ENCODE measurements around the gene CCDC146.
"Not testable (repeated sequence)": the region's sequence is repeated elsewhere in the genome, so short reads cannot be mapped to it uniquely, and the experiment has no call there.

The CCDC146 gene

DNA sequence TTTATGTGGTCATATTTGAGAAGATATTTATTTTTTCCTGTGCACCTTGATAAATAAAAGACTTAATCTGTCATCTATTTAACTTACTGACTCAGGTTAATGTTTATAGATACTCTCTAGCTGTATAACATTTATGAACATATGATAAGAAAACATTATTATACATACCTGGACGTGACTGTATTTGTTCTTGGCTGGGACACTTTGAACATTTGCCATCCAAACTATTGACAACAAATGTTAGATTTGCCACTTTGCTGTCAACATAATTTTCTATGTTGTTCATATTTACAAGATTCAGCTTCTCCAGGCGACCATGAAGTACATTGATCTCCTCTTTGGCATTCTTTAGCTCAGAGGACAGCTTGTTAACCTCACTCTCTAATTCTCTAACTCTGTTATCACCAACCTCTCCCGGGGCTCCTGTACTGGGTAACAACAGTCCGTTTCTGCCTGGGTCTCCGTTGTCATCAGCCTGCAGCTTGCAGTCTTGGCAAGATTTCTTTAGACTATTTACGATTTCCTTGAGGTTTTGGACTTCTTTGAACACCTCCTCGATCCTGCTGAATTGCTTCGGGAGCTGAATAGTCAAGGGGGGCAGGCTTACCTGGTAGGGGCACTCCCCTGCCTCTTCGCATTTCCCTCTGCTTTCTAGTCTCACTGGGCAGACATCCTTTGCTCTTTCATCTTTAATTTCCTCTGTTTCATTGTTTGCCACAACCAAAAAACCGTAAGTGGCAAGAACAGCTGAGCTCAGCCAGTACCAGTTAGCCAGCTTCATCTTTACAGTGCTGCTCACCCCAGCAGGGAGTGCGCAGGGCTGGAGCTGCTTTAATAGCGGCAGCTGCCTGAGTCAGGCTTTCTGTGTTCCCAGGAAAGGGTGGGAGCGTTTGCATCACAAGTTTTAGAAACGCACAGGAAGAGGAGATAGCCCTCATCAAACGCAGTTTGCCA, 76.9 kb downstream of the CCDC146 start, which contains the start of gene FGL2:
TSS of gene FGL2 (minus strand) at position 807 of the 954 bp plus-strand sequence. CDS start at position 781, 26 bp downstream.
- peak; percentile 70 for DNase-seq (ENCODE audit: low spot score)

DNA sequence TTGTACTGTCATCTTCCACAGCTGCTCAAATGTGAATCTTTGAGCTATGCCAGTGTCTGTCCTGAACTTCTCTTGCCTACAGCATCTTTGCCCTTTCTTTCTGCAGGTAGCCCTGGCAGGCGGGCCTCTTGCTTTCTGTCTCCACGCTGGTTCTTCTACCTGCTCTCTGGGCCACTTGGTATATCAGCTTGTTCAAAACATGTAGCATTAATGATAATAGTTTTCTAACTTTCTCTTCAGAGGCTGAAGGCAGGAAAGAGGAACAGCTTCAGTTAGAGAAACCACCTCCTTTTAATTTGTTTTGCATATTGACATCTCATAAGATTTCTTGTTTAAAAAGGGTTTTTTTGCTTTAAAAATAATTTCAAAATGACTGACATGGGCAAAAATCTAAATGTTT, 78.1 kb downstream of the CCDC146 start:
- no peak for DNase-seq (ENCODE audit: low spot score)

DNA sequence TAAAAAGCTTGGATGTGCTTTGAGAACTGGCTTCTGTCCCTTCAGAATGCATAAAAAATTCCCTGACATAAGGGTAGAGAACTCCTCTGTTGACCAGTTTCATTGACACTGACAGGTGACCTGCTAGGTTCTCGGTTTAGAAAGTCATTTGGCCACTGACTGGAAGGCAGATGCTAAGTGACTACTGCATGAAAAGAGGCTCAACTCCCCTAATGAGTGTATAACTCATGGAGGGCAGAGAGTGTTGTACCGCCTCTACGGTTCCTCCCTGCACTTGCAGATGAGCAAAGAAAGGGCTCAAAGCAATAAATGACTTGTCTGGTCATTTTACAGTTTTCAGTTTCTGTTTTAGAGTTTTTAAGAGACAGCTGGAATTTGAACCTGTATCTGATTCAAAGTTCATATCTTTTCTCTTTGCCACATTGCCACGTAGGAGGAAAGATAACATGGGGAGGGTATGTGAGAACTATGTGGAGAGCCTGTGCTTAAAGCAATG, 80.1 kb downstream of the CCDC146 start:
- no peak for DNase-seq (ENCODE audit: low spot score)

DNA sequence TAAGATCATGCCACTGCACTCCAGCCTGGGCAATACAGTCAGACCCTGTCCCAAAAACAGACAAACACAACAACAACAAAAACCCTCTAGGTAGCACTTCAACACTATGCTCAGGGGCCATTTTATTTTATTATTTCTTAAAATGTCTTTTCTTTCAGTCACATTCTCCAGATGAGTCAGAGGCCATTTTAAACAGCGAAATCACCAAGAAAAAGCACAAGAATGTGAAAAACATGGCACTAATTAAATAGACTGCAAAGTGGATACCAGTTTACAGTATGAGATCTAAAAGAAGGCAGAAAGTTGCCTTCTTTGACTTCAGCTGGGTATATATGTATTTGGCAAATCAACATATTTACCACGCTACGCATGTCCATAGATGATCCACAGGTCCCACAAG, 83.3 kb downstream of the CCDC146 start:
- DNase-seq (ENCODE audit: low spot score), result no peak

DNA sequence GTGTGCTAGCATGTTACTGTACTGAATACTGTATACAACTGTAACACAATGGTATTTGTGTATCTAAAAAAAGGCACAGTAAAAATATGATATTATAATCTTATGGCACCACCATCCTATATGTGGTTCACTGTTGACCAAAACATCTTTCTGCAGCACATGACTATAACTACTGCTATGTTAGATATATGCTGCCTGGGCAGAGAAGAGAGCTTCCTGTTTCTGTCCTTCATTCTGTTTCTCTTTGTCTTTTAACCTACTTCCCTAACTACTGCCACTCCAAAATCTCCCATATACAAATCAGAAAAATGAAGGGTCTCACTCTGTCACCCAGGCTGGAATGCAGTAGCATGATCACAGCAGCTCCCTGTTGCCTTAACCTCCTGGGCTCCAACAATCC, 86.0 kb downstream of the CCDC146 start:
- DNase-seq (ENCODE audit: low spot score), result no peak

DNA sequence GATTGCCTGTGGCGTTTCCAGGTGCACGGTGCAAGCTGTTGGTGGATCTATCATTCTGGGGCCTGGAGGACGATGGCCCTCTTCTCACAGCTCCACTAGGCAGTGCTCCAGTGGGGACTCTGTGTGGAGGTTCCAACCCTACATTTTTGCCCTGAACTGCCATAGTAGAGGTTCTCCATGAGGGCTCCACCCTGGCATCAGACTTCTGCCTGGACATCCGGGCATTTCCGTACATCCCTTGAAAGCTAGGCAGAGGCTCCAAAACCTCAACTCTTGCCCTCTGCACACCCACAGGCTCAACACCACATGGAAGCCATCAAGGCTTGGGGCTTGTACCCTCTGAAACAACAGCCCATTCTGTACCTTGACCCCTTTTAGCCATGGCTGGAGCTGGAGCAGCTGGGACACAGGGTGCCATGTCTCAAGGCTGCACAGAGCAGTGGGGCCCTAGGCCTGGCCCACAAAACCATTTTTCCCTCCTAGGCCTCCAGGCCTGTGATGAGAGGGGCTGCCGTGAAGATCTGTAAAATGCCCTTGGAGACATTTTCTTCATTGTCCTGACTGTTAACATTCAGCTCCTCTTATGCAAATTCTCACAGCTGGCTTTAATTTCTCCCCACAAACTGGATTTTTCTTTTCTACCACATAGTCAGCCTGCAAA, 87.2 kb downstream of the CCDC146 start:
- DNase-seq (ENCODE audit: low spot score), result no peak

DNA sequence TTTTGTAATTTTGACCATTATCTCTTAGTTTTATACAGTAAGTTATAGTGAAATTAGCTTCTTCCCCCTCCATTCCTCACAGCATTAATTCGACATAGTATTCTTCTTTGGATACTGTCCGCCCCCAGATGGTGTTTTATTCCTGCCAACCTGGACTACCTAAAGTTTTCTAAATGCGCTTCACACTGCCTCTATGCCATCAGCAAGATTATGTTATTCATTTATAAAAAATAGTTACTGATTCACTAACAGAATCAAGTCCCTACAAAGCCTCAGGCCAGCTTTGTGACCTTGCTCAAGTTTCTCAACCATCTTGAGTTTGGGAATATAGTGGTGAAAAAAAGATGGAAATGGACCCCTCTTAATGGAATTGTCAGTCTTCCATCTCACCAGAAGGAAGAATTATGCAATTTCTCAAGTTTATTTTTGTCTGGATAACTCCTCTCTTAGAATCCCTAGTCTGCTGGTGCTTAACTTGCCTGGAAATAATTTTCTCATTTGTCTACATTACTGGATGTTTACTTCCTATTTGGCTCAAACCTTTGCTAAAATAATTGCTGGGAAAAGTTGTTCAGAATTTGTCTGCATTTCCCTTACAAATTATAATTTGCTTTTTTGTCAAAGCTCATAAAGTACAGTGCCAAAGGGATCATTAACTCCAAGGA, 93.9 kb downstream of the CCDC146 start:
- no peak for DNase-seq (ENCODE audit: low spot score)

DNA sequence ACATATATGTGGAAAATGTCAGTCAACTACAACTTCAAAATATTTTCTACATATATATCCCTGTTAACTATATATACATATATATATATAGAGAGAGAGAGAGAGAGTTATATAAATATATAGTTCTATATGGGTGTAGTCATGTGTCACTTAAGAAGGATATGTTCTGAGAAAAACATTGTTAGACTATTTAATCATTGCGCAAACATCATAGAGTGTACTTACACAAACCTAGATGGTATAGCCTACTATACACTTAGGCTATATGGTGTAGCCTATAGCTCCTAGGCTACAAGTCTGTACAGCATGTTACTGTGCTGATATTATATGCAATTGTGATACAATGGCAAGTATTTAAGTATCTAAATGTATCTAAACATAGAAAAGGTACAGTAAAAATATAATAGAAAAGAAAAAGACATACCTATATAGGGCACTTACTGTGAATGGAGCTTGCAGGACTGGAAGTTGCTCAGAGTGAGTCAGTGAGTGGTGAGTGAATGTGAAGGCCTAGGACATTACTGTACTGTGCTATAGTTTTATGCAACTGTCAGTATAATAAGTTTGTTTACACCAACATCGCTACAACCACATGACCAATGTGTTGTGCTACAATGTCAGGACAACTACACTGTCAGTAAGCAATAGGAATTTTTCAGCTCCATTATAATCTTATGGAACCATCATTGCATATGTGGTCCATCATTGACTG, 95.2 kb downstream of the CCDC146 start:
- no peak for DNase-seq (ENCODE audit: low spot score)

DNA sequence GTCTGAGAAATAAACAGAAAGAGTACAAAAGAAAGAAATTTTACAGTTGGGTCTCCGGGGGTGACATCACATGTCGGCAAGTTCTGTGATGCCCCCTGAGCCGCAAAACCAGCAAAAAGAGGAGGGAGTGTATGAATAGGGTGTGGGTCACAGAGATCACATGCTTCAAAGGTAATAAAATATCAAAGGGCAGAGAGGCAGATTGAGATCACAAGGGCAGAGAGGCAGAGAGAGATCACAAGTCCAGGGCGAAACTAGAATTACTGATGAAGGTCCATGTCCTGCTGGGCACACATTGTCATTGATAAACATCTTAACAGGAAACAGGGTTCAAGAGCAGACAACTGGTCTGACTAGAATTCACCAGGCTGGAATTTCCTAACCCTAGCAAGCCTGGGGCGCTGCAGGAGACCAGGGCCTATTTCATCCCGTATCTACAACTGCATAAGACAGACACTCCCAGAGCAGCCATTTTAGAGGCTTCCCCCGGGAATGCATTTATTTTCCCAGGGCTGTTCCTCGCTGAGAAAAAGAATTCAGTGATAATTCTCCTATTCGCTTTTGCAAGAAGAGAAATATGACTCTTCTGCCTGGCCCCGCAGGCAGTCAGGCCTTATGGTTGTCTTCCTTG, 97.4 kb downstream of the CCDC146 start:
- not testable (repeated sequence) for DNase-seq (ENCODE audit: low spot score)

DNA sequence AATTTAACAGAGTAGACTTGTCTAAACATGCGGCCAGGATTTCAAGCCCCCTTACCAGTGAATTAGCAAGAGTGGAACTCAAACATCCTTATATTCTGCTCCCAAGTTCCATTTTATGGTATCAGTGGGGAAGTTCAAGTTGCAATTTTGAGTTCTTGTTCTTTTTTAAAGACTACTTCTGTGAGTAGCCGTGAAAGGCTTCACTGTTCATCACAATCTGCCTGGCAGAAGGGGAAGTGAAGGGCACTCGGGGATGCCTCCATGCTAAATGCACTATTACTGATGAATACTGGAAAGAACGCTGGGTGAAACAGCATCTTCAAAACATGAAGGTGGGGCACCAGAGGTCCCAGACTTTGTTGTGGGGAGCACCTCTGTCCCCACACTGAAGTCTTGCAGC, 99.7 kb downstream of the CCDC146 start:
- DNase-seq (ENCODE audit: low spot score), result peak; percentile 53

DNA sequence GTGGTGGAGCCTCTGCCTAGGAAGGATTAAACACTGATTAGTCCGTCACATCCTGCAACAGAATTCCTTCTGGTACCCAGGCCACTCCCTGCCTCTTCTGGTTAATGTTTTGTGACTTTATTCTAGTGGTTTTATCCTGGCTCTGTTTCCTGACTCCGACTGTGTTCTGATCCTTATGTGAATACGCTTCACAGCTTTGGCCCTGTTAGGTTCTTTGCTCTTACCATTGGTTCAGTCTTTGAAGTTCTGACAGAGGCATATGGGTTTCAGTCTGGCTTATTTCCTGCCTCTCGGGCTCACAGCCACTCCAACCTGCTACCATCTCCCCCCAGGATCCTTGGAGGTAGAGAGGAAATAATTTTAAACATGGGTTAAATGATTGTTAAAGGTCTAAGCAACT, 100.4 kb downstream of the CCDC146 start:
- no peak for DNase-seq (ENCODE audit: low spot score)

DNA sequence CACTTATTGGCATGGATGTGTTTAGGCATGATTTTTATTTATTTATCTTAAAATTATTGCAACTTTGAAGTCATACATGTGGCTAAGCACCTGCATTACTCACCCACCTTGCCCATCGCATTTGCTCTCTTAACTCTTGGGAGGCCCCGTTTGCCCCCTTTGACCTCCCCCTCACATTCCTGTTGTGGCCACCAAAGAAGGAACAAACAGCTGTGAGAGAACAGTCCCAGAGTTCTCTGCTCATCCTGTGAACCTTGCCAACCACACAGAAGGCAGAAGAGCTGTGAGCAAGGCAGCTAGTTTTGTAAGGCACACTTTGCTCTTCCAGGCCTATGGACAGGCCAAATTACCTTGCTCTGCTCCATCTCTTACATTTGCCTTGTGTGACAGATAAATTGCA, 100.8 kb downstream of the CCDC146 start:
- DNase-seq (ENCODE audit: low spot score), result no peak

DNA sequence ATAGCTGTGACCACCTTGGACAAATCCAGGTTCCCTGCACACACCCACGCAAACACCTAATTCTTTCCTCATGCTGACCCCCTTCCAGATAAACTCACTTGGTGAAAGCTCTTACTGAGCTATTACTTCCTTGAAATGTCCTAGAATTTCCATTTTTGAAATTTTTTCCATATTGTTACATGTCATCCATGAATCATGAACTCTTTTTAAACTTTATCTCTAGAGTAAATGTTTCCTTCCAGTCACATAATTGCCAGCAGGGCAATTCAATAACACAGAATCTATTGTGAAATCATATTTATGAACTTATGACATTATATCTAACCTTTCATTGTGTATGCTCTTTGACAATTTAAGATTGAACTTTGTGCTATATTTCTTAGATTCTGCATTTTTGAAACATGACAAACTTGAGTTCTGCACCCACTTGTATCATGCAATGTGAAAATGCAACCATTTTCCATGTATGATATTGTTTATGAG, 104.0 kb downstream of the CCDC146 start:
- DNase-seq (ENCODE audit: low spot score), result no peak

DNA sequence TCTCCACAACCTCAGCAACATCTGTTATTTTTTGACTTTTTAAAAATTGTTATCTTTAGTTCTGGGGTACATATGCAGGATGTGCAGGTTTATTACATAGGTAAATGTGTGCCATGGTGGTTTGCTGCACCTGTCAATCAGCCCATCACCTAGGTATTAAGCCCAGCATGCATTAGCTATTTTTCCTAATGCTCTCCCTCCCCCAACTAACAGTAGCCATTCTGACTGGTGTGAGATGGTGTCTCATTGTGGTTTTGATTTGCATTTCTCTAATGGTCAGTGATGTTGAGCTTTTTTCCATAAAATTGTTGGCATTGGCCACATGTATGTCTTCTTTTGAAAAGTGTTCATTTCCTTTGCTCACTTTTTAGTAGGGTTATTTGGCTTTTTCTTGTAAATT, 106.4 kb downstream of the CCDC146 start:
- not testable (repeated sequence) for DNase-seq (ENCODE audit: low spot score)

DNA sequence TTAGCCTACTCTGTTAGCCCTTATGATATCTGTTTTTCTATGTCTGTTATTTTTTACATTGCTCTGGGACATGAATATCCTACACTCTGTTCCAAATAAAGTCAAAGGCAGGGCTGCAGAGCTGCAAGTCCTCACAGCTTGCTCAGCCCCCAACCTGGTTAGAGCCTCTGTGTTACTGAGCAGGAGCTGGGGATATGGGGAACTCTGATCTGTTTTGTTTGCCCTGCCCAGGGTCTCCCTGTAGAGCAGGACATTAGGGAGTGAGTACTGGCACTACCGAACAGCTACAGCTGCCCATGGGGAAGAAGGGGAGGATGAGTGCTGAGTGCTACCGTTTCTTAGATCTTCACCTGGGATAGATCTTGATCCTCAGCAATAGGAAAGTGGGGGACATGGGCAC, 110.1 kb downstream of the CCDC146 start:
- DNase-seq (ENCODE audit: low spot score), result no peak

DNA sequence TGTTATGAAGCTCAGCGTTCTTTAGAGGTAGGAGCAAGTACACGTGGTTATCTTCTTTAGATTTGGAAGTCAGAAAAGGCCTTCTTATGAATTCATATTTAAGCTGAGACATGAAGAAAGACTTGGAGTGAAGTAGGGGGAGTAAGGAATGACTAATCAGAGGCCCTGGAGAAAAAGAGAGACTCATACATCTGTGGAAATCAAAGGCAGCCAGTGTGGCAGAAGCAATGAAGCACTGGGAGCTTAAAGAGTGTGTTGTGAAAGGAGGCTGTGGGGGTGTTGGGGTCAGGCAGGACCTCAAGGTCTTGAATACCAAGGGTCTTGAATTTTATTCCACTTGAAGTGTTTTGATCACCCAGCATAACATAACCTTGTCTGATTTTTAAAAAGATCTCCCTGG, 112.9 kb downstream of the CCDC146 start:
- no peak for DNase-seq (ENCODE audit: low spot score)

DNA sequence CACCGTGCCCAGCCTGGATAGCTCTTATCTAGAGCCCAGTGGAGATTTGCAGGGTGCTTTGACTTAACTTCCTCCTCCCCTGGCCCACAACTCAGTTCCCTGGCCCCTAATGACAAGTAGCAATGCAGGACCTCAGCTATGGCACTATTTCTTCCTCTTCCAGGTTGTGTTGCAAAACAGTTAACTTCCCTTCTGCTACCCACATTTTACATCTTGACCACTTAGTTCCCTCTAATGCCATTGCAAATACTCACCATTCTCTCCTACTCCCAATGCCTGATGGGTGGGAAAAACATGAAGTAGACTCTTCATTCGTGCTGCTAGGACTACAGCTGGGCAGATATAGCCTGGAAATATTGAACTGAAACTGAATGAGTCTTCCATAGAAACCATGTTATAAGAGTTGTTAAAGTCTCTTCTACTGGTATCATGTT, 116.3 kb downstream of the CCDC146 start:
- DNase-seq (ENCODE audit: low spot score), result peak; percentile 80

DNA sequence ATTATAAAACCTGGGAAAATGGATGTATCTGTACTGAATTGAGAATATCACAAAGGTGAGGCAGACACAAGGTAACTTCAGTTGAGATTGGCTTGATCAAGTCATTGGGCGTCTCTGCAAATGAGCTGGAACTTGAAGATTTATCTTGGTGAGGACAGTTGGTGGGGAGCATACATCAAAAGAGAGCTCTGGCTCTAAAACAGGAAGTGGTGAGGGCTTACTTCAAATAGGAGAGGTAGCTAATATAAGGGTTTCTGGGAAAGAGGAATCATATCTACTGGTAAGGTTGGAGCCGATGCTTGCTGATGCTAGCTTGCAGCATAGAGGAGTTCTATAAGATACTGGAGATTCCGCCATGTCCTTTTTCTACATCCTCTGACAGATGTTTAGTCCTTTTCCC, 117.1 kb downstream of the CCDC146 start:
- DNase-seq (ENCODE audit: low spot score), result no peak

DNA sequence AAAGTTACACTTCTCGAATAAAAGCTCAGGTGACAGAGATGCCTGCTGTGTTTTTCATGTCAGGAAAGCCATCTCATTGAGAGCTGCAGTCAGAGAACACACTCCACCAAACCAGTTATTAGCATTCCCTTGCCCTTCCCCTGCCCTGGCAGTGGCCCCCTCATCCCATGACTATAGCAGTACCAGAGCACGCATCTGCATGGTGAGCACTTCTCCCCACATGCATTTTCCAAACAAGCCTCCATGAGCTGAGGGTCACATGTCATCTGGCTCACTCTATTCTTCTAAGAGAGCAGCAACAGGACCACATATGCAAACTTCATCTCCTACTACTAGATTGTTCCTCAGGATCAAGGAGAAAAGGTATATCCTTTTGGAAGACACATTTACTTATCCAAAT, 119.7 kb downstream of the CCDC146 start:
- peak; percentile 53 for DNase-seq (ENCODE audit: low spot score)

DNA sequence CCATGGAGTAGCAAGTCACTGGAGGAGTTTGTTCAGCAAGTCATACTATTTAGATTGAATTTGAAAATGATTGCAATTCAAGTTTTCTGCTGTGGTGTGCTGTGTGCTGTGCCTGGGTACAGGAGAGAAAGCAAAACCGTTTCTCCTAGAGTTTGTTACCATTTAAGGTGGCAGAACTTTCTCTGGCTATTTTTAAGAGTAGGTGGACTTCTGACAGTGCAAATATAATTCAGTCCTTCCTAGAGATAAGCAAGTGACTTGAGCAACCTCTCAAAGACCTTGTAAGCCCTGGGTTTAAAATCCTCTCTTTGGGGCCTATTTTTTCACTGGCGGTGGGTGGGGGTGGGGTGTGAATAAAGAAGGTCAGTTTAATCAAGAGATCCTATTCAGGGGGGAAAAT, 120.1 kb downstream of the CCDC146 start:
- DNase-seq (ENCODE audit: low spot score), result no peak

Data from Ammon's horn (tissue), 1 donor.